ENCODE measurements around the gene VIT.

Gene VIT, protein sequence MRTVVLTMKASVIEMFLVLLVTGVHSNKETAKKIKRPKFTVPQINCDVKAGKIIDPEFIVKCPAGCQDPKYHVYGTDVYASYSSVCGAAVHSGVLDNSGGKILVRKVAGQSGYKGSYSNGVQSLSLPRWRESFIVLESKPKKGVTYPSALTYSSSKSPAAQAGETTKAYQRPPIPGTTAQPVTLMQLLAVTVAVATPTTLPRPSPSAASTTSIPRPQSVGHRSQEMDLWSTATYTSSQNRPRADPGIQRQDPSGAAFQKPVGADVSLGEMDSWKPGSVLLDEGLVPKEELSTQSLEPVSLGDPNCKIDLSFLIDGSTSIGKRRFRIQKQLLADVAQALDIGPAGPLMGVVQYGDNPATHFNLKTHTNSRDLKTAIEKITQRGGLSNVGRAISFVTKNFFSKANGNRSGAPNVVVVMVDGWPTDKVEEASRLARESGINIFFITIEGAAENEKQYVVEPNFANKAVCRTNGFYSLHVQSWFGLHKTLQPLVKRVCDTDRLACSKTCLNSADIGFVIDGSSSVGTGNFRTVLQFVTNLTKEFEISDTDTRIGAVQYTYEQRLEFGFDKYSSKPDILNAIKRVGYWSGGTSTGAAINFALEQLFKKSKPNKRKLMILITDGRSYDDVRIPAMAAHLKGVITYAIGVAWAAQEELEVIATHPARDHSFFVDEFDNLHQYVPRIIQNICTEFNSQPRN

DNA sequence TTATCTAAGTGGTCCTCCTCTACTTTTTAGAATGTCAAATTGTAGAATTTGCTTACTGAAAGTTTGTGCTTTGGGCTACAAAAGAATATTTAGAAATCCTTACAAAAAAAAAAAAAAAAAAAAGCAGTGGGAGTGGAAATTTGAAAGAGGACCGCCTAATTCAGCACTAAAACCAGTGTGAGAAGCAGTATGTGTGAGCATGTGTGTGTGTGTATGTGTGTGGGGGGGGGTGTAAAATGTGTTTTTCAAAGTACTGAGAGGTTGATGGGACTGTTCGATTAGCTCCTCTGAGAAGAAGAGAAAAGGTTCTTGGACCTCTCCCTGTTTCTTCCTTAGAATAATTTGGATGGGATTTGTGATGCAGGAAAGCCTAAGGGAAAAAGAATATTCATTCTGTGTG is at the start of gene VIT:
Gene VIT, plus strand, starts transcription at position 175 of the 400 bp plus-strand sequence. CDS start 19,664 bp downstream, outside the sequence.
- TF ChIP-seq, protein P1, sequence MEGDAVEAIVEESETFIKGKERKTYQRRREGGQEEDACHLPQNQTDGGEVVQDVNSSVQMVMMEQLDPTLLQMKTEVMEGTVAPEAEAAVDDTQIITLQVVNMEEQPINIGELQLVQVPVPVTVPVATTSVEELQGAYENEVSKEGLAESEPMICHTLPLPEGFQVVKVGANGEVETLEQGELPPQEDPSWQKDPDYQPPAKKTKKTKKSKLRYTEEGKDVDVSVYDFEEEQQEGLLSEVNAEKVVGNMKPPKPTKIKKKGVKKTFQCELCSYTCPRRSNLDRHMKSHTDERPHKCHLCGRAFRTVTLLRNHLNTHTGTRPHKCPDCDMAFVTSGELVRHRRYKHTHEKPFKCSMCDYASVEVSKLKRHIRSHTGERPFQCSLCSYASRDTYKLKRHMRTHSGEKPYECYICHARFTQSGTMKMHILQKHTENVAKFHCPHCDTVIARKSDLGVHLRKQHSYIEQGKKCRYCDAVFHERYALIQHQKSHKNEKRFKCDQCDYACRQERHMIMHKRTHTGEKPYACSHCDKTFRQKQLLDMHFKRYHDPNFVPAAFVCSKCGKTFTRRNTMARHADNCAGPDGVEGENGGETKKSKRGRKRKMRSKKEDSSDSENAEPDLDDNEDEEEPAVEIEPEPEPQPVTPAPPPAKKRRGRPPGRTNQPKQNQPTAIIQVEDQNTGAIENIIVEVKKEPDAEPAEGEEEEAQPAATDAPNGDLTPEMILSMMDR (IDR thresholded peaks at IDR 0.05; ENCODE audit: insufficient read depth, low read depth, low read length, missing control alignments) = no peak
- H3K4me3 ChIP-seq (ENCODE audit: low read depth, low read length) = no peak within 1 kb of the TSS
- no peak for DNase-seq (ENCODE audit: low read depth)

DNA sequence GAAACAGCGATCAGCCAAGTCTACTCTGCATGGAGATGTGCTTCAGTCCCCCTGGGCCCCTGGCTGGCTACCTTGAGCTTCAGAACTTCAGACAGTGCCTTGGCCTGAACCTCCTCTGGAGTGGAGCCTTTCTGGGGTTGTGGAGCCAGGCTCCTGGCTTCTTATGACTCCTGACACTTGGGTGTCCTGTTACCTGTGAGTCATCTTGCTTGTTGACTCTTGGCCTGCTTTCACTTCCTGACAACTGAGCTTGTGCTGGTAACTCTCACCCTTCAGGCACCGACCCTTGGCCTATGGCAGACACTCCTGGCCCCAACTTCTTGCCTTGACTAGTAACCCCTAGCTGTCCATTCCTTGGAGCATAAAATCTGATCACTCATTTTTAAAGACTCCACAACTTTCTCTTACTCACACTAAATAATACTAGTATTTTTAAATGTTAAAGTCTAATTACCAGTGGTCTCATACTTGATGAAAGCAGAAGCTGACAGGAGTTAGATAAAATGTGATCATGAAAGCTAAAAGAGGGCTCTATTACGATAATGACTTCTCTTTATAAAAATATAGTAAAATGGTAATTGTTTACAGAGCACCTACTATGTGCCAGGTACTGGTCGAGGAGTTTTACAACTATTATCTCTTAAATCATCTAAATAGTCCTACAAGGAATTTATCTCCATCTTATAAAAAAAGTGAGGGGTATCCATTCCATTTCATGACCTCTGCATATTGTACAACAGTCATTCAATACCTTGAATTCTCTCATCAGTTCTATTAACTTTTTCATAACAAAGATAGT is 46.3 kb upstream of the VIT start:
- no peak overlapping the region for H3K4me3 ChIP-seq (ENCODE audit: low read depth, low read length)
- peak; percentile 70 for DNase-seq (ENCODE audit: low read depth)
- TF ChIP-seq, protein P1 (IDR thresholded peaks at IDR 0.05; ENCODE audit: insufficient read depth, low read depth, low read length, missing control alignments) = no peak

DNA sequence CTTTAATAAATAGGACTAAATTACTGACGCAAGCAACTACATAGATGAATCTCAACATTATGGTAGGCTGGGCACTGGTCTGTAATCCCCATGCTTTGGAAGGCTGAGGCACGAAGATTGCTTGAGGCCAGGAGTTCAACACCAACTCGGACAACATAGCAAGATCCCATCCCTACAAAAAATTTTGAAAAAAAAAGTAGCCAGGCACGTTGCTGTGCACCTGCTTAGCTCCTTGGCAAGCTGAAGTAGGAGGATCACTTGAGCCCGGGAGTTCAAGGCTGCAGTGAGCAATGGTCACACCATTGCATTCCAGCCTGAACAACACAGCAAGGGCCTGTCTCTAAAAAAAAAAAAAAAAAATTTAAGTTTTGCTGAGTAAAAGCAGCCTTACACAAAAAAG is 43.4 kb upstream of the VIT start:
- TF ChIP-seq, protein P1 (IDR thresholded peaks at IDR 0.05; ENCODE audit: insufficient read depth, low read depth, low read length, missing control alignments) = no peak

DNA sequence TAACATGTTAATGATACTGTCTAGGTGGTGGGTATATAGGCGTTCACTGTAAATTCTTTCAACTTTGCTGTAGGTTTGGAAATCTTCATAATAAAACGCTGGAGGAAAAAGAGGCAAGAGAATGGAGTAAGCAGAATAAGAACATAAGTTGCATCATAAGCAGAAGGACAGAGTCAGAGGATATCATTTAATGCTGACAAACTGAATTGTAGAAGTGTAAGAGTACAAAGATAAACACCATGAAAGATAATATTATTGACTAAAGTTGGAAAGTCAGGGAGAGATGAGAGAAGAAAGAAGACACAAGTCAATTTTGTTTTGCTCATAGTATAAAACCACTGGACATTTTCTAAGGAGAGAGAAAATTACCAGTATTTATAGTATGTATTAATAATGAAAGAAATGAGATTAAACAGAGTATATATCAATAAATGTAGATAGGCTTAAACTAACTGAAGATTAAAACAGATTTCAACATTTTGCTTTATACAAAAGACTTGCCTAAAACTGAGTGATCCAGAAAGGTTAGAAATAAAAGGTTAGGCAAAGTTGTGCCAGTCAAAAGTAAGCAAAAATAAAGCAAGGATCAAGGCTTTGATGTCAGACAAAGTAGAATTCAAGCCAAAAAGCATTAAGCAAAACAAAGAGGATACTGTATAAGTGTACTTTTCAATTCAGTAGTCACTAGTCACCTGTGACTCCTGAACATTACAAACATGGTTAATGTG is 42.4 kb upstream of the VIT start:
- no peak overlapping the region for H3K4me3 ChIP-seq (ENCODE audit: low read depth, low read length)
- DNase-seq (ENCODE audit: low read depth) = no peak
- TF ChIP-seq, protein P1 (IDR thresholded peaks at IDR 0.05; ENCODE audit: insufficient read depth, low read depth, low read length, missing control alignments) = no peak

More for the DNA sequence above, 43.4 kb upstream of the VIT start:
- no peak overlapping the region for H3K4me3 ChIP-seq (ENCODE audit: low read depth, low read length)
- DNase-seq (ENCODE audit: low read depth) = no peak

DNA sequence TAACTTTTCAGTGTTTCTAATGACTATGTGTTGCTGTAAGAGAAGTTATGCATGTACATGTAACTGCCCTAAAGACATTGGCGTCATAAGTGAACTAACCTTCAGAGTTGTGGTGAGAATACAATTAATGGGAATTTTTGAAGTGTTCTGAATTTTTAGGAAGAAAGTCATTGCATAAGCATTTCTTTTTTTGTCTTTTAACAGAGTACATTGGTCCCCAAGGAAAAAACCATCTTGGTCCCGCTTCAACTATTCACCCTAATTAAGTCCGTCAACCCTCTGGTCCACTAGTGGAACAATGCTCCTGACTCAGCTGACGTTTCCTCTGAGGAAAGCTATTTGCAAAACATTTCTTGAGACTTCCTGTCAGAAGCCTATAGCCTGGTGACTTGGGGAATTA is 41.1 kb upstream of the VIT start:
- no peak for DNase-seq (ENCODE audit: low read depth)

More for the DNA sequence above, 41.1 kb upstream of the VIT start:
- H3K4me3 ChIP-seq (ENCODE audit: low read depth, low read length) = no peak overlapping the region
- TF ChIP-seq, protein P1 (IDR thresholded peaks at IDR 0.05; ENCODE audit: insufficient read depth, low read depth, low read length, missing control alignments) = no peak
